DMS153 treated with DMSO at 0.1 percent for 48 hours (cell line): ENCODE results near the gene PRDX3.
"Not testable (repeated sequence)": the region's sequence is repeated elsewhere in the genome, so short reads cannot be mapped to it uniquely, and the experiment has no call there.

Experiments
- DNase-seq: peaks from one replicate; lab custom pipeline; 2025; ENCODE audit not compliant: unreplicated experiment; lab: John Stamatoyannopoulos, UW

The PRDX3 gene

DNA sequence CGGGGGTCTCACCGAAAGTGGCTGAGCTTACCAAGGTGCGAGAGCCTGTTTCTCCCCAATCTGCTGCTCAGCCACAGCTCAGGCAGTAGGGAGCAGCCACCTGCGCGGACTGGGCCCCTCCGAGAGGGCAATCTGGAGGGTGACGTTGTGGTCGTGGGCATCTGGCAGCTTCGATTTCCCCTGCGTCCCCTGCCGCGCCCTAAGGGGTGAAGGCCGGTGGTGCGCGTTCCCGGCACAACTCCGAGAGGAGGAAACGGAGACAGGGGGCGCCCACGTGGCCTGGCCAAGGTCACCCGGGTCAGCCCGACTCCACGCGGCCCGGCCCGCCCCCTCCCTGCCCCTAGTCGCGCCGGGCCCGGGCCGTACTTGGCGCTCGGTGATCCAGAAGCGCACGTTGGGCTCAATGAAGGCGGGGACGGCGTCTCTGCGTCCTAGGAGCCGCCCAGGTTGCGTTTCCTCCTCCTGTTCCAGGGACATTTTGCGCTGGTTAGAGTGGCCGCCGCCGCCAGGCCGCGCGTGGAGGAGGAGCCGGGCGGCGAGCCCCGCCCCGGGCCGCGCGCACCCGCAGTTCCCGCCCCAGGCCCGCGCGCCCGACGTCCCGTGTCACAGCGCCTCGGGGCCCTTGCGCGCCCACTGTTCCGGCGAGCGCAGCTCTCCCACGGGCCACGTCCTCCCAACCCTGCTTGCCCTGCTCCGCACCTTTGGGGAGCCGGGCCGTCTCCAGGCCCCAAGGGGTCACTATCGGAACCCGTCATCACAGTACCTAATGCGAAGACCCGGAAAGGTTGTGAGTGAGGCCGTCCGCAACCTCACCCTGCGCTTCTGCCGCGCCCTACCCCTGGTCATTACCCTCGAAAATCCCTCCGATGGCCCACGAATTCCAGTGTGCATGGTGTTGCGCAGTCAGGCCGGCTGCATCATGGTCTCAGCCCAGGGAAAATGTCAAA lies 13.2 kb downstream of the PRDX3 start, which contains the start of gene SFXN4:
Gene SFXN4 (minus strand): TSS at position 544 of the 947 bp plus-strand sequence. CDS start 67 bp downstream, at position 477.
- DNase-seq: peak; percentile 34

DNA sequence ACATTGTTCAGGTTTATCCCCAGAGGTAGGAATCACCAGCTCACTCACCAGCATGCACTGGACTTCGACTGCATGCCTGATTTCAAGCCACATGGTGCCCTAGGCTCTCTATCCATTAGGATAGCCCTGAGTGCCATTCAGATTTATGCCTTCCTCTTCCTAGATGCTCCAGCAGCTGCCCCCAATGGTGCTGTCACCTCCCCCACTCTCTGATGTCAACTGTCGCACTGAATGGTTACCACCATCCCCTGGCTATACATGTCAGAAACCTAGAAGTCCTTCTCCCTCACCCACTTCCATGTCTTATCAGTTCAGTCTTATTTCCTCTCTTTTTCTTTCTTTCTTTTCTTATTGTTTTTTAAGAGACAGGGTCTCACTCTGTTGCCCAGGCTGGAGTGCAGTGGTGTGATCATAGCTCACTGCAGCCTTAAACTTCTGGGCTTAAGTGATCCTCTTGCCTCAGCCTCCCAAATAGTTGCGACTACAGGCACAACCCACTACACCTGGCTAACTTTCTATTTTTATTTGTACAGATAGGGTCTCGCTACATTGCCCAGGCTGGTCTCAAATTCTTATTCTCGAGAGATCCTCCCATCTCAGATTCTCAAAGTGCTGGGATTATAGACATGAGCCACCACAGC lies 16.0 kb downstream of the PRDX3 start:
- DNase-seq: no peak

DNA sequence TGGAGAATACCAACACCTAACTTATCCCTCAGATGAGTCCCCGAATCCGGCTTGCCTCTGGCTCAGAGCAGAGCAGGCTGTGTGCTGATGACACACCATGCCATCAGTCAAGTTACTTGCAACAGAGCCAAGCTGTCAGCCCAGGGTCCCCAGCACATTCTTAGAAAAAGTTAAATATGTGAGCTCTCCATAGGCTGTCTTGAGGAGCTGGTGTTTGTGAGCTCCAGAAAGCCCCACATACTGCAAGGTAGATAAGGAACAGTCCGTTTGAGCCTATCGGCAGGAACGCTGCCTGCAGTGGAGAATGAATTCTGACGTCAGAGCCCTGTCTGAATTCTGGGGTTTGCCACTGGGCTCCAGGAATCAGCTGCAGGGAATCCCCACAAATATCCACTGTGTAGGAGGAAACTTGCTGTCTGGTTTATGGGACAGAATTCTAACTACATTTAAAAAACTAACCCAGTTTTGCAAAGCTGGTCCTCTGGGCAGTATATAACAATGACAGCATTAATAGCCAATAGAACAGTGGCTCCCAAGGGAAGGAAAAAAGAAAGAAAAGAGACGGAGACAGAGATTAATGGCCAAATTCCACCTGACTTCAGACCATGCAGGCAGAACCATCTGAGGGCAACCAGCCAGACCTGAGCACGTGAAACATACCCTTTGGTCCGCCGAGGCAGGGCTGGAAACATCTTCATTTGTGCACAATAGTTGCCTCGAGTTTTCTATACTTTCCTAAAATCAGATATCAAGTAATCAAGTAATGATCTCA lies 16.7 kb downstream of the PRDX3 start:
- DNase-seq: no peak

DNA sequence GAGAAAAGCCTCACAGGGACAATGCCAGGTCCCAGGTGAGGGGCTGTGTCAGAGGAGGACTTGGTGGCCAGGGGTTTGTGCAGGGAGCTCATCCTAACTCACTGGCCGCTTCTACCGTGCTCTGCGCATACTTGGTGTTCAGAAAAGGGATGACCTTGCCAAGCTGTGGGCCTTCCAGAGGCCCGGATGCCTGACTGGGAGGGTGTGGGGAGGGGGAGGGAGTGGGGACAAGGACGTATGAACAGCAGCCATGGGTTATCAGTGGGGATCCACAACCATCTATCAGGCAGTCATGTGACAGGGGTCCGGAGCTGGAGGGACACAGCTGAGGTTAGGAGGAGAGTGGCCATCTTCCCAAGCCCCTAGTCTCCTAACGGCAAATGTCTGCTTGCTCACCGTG lies 19.3 kb downstream of the PRDX3 start:
- DNase-seq: no peak

DNA sequence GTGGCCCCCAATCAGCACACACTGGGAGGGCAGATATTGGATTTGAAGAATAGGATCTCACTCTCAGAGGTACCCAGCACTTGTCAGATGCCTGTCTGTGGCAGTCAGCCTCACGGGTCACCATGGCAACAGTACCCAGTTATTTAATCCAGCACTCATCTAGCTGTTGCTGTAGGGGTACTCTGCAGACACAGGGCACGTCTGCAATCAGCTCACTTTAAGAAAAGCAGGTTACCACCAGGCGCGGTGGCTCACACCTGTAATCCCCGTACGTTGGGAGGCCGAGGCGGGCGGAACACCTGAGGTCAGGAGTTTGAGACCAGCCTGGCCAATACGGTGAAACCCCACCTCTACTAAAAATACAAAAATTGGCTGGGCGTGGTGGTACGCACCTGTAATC lies 25.0 kb downstream of the PRDX3 start:
- DNase-seq: no peak

DNA sequence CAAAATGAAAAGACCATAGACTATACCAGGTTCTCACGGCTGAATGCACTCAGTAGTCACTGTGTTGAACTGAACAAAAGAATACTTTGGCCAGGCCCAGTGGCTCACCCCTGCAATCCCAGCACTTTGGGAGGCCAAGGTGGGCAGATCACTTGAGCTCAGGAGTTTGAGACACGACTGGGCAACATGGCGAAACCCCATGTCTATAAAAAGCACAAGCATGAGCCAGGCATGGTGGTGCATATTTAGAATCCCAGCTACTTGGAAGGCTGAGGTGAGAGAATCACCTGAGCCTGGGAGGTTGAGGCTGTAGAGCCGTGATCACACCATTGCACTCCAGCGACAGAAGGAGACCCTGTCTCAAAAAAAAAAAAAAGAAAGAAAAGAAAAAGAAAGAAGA lies 25.6 kb downstream of the PRDX3 start:
- no peak for DNase-seq

DNA sequence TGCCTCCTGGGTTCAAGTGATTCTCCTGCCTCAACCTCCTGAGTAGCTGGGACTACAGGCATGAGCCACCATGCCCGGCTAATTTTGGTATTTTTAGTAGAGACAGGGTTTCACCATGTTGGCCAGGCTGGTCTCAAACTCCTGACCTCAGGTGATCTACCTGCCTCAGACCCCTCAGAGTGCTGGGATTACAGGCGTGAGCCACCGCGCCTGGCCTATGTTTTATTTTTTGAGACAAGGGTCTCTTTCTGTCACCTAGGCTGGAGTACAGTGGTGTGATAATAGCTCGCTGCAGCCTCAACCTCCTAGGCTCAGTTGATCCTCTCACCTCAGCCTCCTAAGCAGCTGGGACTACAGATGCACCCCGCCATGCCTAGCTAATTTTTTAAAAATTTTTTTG lies 27.0 kb downstream of the PRDX3 start:
- DNase-seq: not testable (repeated sequence)

DNA sequence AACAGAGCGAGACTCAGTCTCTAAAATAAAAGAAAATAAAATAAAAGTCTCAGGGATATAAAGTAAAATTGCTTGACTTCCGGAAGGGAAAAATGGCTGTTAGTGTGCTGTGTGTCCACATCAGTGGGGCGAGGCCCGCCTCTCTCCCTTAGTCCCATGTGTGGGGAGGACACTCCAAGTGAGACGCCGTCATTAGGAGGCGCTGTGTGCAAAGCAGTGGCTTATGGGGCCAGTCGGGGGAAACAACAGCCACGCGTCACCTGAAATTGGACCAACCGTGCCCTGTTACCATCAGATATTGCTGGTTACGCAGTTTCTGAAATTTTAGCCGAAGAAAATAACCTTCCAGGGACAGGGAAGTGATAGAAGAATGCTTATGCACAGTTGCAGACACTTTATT lies 28.9 kb downstream of the PRDX3 start:
- DNase-seq: no peak

DNA sequence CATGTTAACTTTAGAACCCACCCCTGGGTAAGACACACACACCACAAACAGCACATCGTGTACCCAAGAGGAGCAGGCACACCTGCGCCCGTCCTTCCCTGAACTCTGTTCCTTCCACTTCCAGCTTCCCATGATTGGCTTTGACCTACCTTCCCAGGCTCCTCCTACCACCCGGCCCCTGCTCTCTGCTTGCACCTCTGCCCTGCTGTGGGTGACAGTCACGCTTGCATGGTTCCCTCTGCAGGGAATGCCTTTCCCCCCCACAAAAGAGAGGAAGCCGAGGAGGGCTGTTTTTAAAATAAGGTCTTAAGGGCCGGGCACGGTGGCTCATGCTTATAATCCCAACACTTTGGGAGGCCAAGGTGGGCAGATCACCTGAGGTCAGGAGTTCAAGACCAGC lies 29.5 kb downstream of the PRDX3 start:
- no peak for DNase-seq

DNA sequence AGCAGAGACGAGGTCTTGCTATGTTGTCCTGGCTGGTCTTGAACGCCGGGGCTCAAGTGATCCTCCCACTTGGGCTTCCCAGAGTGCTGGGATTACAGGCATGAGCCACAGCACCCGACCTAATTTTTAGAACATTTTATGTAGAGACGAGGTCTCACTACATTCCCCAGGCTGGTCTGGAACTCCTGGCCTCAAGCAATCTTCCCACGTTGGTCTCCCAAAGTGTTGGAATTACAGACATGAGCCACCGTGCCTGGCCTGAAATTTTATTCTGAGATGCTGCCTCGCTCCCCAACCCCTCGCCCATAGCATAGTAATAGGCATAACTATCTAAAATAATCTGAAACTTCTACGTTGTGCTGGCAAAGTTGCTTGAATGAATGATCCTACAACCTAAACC lies 35.0 kb downstream of the PRDX3 start:
- DNase-seq: no peak

DNA sequence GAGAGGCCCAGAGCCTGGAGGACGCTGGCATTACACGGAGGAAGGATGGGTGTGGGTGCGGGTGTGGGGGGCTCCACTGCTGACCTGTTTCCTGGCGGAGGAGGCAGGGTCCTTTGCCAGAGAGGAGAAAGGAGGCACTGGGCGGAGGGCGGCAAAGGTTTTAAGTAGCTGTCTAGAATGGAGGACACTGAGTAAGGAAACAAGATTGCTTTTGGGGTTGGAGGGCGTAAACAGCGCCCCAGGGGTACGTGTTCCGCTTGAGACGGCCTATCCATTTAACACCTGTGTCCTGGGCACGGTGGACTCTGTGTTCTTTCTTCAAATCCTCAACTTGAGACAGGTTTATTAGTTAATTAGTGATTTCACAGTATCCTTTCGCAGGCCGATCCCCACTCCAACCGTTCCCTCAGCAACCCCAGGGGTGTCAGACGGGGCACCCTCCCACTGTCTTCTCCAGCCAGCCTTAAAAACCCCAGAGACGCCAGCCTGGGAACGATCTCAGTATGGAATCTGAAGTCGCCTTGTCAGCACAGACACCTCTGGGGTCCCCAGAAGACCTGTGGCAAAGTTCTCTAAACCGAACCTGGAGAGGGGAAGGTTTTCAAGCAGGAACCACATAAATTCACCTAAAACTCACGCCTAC lies 37.9 kb downstream of the PRDX3 start:
- no peak for DNase-seq

DNA sequence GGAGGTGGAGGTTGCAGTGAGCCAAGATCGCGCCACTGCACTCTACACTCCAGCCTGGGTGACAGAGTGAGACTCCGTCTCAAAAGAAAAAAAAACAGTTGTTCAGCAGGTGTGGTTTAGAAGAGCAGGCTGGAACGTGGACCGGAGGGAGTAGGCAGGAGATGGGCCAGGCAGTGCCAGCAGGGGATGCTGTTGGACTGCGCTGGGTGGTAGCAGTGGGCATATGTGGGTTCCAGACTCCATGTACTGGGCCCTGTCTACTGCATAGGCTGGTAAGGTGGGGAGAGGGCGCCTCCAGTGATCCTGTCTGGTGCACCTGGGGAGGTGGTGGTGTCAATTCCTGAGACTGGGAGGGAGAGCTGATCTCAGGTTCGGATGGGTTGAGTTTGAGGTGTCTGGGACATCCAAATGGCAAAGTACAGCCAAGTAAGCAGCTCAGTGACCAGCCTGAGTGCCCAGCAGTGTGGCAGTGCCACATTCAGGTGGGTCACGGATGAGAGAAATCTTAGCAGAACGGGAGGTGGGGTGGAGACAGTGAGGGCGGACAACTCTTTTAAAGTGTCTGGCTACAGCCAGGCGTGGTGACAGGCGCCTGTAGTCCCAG lies 39.0 kb downstream of the PRDX3 start:
- no peak for DNase-seq

DNA sequence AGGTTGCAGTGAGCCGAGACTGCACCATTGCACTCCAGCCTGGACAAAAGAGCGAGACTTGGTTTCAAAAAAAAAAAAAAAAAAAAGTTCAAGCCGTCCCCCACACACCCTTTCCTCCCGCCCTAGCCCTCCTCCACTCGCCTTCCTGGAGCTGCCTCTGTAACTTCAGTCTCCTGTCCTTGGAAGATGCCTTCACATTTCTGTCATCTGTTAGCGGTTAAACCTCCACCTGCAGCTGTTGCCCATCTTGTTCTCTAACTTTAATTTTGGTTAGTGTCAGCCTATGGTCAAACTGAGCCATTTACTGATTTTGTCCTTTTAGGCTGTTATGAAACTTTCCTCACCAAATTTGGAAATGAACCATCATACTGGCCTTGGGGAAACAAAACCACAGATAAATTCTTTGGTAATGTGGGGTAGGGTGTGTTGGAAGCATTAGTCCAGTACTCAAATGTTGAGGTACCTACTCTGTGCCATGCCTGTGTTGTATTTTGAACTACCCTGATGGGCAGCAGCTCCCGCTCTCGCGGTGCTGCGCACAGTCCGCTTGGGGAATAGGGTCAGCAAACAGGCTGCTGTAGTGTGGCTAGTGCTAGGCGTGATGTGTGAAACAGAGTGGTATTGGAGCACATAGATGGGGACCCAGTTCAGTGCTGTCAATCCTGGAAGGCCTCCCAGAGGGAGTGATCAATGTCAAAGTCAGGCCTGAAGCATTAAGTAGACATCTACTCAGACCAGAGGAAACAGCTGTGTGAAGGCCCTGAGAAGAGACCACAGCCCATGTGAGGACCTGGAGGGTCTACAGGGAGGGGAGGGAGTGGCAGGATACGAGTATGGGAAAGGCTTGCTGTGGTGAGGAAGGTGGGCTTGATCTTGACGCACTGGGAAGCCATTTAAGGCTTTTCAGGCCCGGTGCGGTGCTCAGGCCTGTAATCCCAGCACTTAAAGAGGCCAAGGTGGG lies 40.0 kb downstream of the PRDX3 start:
- no peak for DNase-seq

DNA sequence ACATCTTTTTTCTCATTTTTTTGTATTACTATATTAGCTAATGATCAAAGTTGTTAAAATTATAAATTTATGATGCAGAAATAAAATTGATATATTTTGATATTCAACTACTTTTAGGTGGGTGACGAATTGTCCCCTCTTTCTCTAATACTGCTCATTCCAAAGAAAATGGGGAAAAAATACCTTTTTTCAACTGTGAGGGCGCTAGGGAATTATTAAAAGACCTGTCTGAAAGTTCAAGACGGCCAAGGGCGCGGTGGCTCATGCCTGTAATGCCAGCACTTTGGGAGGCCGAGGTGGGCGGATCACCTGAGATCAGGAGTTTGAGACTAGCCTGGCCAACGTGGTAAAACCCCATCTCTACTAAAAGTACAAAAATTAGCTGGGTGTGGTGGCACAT lies 40.7 kb downstream of the PRDX3 start:
- not testable (repeated sequence) for DNase-seq

DNA sequence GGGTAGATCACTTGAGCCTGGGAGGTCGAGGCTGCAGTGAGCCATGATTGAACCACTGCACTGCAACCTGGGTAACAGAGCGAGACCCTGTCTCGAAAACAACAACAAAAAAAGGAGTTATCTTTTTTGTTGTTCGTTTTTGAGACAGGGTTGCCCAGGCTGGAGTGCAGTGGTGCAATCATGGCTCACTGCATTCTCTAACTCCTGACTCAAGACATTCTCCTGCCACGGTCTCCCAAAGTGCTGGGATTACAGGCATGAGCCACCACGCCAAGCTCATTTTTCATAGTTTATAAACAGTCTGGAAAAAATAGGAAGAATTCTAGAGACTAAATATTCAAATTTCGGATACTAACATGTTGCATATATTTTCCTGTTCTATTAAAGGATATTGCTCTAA lies 42.5 kb downstream of the PRDX3 start:
- no peak for DNase-seq

DNA sequence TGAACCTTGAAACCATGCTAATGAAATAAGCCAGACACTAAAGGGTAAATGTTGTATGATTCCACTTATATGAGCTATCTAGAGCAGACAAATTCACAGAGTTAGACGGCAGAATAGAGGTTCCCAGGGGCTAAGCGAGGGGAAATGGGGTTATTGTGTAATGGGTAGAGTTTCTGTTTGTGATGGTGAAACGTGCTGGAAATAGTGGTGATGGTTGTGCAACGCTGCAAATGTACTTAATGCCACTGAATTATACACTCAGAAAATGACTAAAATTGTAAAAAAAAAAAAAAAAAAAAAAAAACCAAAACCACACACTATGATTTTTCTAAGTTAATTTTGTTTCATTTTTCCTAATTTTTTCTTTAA lies 43.1 kb downstream of the PRDX3 start:
- DNase-seq: no peak

DNA sequence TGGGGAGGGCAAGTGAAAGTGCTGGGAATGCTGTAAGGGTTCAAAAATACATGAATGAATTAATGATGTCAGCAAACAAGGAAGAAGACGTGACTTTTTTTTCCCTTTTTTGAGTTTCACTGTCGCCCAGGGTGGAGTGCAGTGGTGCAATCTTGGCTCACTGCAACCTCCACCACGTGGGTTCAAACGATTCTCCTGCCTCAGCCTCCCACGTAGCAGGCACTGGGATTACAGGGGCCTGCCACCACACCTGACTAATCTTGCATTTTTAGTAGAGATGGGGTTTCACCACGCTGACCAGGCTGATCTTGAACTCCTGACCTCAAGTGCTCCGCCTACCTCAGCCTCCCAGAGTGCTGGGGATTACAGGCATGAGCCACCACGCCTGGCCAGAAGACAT lies 44.7 kb downstream of the PRDX3 start:
- DNase-seq: no peak

DNA sequence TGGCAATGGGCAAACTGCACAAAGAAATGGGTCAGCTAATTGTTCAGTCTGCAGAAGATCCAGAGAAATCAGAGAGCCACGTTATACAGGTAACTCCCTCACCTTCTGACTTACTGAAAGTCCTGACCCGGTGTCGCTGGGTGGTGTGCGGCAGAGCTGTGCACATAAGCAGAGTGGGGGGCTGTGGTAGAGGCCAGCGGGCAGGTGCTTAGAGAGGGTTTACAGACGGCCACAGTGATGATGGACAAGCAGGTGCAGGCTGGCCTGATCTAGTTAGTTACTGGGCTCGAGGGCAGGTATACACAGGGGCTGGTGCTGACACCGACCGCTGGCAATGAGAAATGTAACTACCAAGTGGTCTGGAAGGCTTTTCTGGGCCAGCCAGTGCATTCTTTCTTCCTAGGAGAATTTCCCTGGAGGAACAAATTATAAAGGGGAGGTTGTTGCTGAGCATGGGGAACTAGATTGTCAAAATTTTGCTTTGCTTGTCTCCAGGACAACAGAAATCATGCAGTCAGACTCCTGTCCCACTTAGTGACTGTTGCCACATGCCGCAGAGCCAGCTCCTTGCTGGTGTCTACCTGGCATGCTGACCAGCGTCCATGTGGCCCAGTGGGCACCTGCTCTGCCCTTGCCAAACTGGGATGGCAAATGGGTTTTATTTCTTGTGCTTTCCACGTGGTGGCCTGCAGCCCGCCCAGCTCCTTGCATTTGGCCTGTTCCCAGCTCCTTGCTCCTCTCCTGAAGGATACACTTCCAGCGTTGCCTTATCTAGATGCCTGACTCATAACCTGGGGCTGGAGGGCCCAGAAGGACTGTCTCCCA lies 45.9 kb downstream of the PRDX3 start:
- no peak for DNase-seq
